ENCODE measurements around the gene ACTN2. TPM values are rescaled to one million over a fixed set of nuclear protein-coding genes. Genes with fewer than 3 reads are reported as not detected.

The ACTN2 gene
- total RNA-seq, 2 donors from 2014 or later, result 0.79 to 2.2 TPM

GRCh38 chr1:236802264-236802663 is 116.0 kb downstream of the ACTN2 start:
- 90 to 95% methylated on average over 2 of the region's 3 CpGs for WGBS, 2 experiments (ENCODE audit: insufficient coverage in 1 of 2, insufficient read length in 1 of 2)
- no peak for TF ChIP-seq CTCF (conservative IDR thresholded peaks at IDR 0.05)
- no peaks in the 10 kb centered on the region for H3K9me3 Mint-ChIP-seq

DNA sequence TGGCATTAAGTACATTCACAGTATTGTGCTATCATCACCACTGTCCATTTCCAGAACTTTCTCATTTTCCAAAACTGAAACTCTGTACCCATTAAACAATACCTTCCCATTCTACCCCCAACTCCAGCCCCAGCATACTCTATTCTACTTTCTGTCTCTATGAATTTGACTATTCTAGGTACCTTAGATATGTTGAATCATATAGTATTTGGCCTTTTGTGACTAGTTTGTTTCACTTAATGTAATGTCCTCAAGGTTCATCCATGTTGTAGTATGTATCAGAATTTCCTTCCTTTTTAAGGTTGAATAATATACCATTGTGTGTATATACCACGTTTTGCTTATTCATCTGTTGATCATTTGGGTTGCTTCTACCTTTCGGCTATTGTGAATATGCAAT is 120.3 kb downstream of the ACTN2 start:
- DNase-seq, result no peak
- no peaks in the 10 kb centered on the region for H3K9me3 Mint-ChIP-seq
- H3K36me3 Mint-ChIP-seq (ENCODE audit: low read depth), result peaks cover 17% of the 10 kb centered on the region
- H3K36me3 ChIP-seq (ENCODE audit: control insufficient read depth, insufficient read depth, low read length), result peaks cover 14% of the 10 kb centered on the region
- H3K27ac Mint-ChIP-seq, result no peak overlapping the region
- no peaks in the 10 kb centered on the region for H3K4me1 Mint-ChIP-seq
- no peak overlapping the region for H3K9ac ChIP-seq (ENCODE audit: extremely low read depth, low read length, poor library complexity, severe bottlenecking)
- no peak overlapping the region for H3K27ac ChIP-seq (ENCODE audit: low read depth, low read length)
- H3K27me3 ChIP-seq (ENCODE audit: control insufficient read depth, insufficient read depth, low read length, poor library complexity, severe bottlenecking), result no peaks in the 10 kb centered on the region
- no peak overlapping the region for H3K4me3 ChIP-seq (ENCODE audit: low read length)
- no peak for TF ChIP-seq CTCF (conservative IDR thresholded peaks at IDR 0.05)
- H3K9me3 ChIP-seq (ENCODE audit: control insufficient read depth, low read length), result no peaks in the 10 kb centered on the region
- no peaks in the 10 kb centered on the region for H3K4me1 ChIP-seq (ENCODE audit: control insufficient read depth, insufficient read depth, low read length)
- H3K27me3 Mint-ChIP-seq (ENCODE audit: insufficient read depth), result no peaks in the 10 kb centered on the region
- WGBS, 2 experiments (ENCODE audit: insufficient coverage in 1 of 2, insufficient read length in 1 of 2), result no CpG with 5 or more reads among the region's 2 CpGs
- H3K4me3 Mint-ChIP-seq, result no peak overlapping the region

More at GRCh38 chr1:236802264-236802663, 116.0 kb downstream of the ACTN2 start:
- Histone ChIP-seq H3K27me3 (ENCODE audit: control insufficient read depth, insufficient read depth, low read length, poor library complexity, severe bottlenecking) (no peaks in the 10 kb centered on the region), H3K4me1 (ENCODE audit: control insufficient read depth, insufficient read depth, low read length) (no peaks in the 10 kb centered on the region), H3K9me3 (ENCODE audit: control insufficient read depth, low read length) (no peaks in the 10 kb centered on the region), H3K27ac (ENCODE audit: low read depth, low read length) (no peak overlapping the region), H3K9ac (ENCODE audit: extremely low read depth, low read length, poor library complexity, severe bottlenecking) (no peak overlapping the region), H3K4me3 (ENCODE audit: low read length) (no peak overlapping the region), H3K36me3 (ENCODE audit: control insufficient read depth, insufficient read depth, low read length) (no peaks in the 10 kb centered on the region)
- no peak overlapping the region for H3K27ac Mint-ChIP-seq
- no peaks in the 10 kb centered on the region for H3K27me3 Mint-ChIP-seq (ENCODE audit: insufficient read depth)
- no peak overlapping the region for H3K4me3 Mint-ChIP-seq
- peaks cover 4% of the 10 kb centered on the region for H3K4me1 Mint-ChIP-seq
- DNase-seq, result no peak
- H3K36me3 Mint-ChIP-seq (ENCODE audit: low read depth), result no peaks in the 10 kb centered on the region

- H3K9ac ChIP-seq (ENCODE audit: extremely low read depth, low read length, poor library complexity, severe bottlenecking), result no peak overlapping the region
- no peaks in the 10 kb centered on the region for H3K9me3 Mint-ChIP-seq
- H3K9me3 ChIP-seq (ENCODE audit: control insufficient read depth, low read length), result no peaks in the 10 kb centered on the region
- H3K36me3 ChIP-seq (ENCODE audit: control insufficient read depth, insufficient read depth, low read length), result peaks cover 17% of the 10 kb centered on the region
- H3K27me3 Mint-ChIP-seq (ENCODE audit: insufficient read depth), result no peaks in the 10 kb centered on the region
- H3K27ac Mint-ChIP-seq, result no peak overlapping the region
- no peaks in the 10 kb centered on the region for H3K4me1 ChIP-seq (ENCODE audit: control insufficient read depth, insufficient read depth, low read length)
- H3K4me3 Mint-ChIP-seq, result no peak overlapping the region
- H3K4me3 ChIP-seq (ENCODE audit: low read length), result no peak overlapping the region
- H3K36me3 Mint-ChIP-seq (ENCODE audit: low read depth), result peaks cover 25% of the 10 kb centered on the region
- TF ChIP-seq CTCF (conservative IDR thresholded peaks at IDR 0.05), result no peak
- 95% methylated on average over 2 of the region's 2 CpGs; no CpG with 5 or more reads in 1 of the 2 experiments for WGBS, 2 experiments (ENCODE audit: insufficient coverage in 1 of 2, insufficient read length in 1 of 2)
- no peaks in the 10 kb centered on the region for H3K4me1 Mint-ChIP-seq
- H3K27me3 ChIP-seq (ENCODE audit: control insufficient read depth, insufficient read depth, low read length, poor library complexity, severe bottlenecking), result no peaks in the 10 kb centered on the region
- H3K27ac ChIP-seq (ENCODE audit: low read depth, low read length), result no peak overlapping the region
- no peak for DNase-seq
These were observed 121.7 kb downstream of the ACTN2 start for GRCh38 chr1:236808005-236808404.
